ENCODE measurements around the gene SLC35D2. TPM values are rescaled to one million over a fixed set of nuclear protein-coding genes. Genes with fewer than 3 reads are reported as not detected.

Gene SLC35D2
- total RNA-seq: 10 to 100 TPM; 20.5 to 29.5 (median 21.8) TPM

DNA sequence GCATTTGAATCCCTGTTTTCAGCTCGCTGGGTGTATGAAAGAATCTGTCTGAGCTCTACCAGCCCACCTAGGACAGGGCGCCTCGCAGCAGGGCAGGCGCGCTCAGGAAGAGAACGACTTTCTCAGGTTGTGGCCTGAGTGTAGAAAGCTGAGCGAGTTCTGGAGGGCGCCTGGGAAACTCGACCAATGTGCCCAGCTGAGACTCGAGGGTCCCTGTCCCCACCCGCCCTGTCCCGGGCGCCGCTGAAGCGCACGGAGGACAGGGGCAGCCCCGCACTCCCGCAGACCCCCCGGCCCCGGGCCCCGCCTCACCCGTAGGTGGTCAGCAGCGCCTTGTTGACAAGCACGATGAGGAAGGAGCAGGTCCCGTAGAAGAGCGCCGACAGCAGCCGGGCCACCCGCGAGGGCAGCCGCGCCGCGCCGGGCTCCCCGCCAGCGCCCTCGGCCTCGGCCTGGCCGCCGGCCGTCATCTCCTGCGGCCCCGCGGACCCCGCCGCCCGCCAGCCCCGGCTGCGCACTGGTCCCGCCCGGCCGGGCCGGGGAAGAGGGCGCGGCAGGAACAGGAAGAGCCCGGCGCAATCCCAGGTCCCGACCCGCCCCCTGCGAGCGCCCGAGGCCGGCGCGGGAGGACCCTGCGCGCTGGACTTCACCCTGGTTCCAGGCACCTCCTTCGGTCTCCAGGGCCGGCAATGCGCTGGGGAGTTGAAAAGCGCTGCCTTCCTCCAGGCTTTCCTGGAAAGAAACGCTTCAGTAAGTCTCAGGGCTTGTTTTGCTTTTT, at the start of gene SLC35D2:
Gene SLC35D2, minus strand, starts transcription at position 547 of the 778 bp plus-strand sequence. Its CDS starts 77 bp downstream, at position 470.
- H3K27me3 ChIP-seq: no peaks in the 10 kb centered on the region
- DNase-seq (ENCODE audit: extremely low spot score): no peak
- no peaks in the 10 kb centered on the region for H3K9me3 ChIP-seq
- intact Hi-C loops (cut with DNase I): no loop called here
- H3K4me1 ChIP-seq: peaks cover 26 to 37% (median 33%) of the 10 kb centered on the region in 4 donors
- 2% methylated on average over 7 of the region's 73 CpGs for WGBS
- peaks cover 0 to 9% (median 2%) of the 10 kb centered on the region in 4 donors for H3K36me3 ChIP-seq
- H3K4me3 ChIP-seq: peak within 1 kb of the TSS; percentile 79 to 89 (median 88)
- peak within 1 kb of the TSS; percentile 86 to 93 (median 92) for H3K27ac ChIP-seq (replicated peaks in 1 of 4)
- TF ChIP-seq EP300 (IDR thresholded peaks at IDR 0.05) (no peak), POLR2AphosphoS5 (IDR thresholded peaks at IDR 0.05) (peak; percentile 35 to 56), POLR2A (IDR thresholded peaks at IDR 0.05; ENCODE audit: low read depth) (no peak)
- TF ChIP-seq, protein P1, sequence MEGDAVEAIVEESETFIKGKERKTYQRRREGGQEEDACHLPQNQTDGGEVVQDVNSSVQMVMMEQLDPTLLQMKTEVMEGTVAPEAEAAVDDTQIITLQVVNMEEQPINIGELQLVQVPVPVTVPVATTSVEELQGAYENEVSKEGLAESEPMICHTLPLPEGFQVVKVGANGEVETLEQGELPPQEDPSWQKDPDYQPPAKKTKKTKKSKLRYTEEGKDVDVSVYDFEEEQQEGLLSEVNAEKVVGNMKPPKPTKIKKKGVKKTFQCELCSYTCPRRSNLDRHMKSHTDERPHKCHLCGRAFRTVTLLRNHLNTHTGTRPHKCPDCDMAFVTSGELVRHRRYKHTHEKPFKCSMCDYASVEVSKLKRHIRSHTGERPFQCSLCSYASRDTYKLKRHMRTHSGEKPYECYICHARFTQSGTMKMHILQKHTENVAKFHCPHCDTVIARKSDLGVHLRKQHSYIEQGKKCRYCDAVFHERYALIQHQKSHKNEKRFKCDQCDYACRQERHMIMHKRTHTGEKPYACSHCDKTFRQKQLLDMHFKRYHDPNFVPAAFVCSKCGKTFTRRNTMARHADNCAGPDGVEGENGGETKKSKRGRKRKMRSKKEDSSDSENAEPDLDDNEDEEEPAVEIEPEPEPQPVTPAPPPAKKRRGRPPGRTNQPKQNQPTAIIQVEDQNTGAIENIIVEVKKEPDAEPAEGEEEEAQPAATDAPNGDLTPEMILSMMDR (IDR thresholded peaks at IDR 0.05): peak in 1 of 3 experiments; percentile 5

DNA sequence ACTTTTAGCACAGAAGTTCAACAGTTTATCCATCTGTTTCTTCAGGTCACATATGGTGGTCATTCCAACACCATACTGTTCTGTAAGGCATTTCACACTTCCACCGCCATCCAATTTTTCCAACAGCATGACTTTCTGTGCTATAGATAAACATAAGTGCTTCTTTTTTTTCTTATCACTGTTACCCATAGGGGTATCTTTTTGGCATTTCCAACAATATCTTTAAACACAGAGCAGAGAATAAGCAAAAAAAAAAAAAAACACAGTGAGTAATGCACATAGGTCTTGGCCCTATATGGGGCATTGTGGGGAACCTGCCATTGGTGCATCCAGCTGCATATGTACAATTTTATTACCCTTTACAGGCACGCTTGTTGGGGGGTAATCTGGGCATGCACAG, 46.9 kb upstream of the SLC35D2 start:
- Histone ChIP-seq H3K27ac (replicated peaks in 1 of 4) (no peak overlapping the region), H3K36me3 (no peaks in the 10 kb centered on the region), H3K9me3 (no peaks in the 10 kb centered on the region), H3K4me3 (no peak overlapping the region), H3K4me1 (no peaks in the 10 kb centered on the region), H3K27me3 (no peaks in the 10 kb centered on the region)
- intact Hi-C loops (cut with DNase I): no loop called here
- TF ChIP-seq POLR2AphosphoS5 (IDR thresholded peaks at IDR 0.05) (no peak), POLR2A (IDR thresholded peaks at IDR 0.05; ENCODE audit: low read depth) (no peak), EP300 (IDR thresholded peaks at IDR 0.05) (no peak)
- TF ChIP-seq, protein P1 (IDR thresholded peaks at IDR 0.05): no peak
- no peak for DNase-seq (ENCODE audit: extremely low spot score)
- 96% methylated on average over 2 of the region's 2 CpGs for WGBS

DNA sequence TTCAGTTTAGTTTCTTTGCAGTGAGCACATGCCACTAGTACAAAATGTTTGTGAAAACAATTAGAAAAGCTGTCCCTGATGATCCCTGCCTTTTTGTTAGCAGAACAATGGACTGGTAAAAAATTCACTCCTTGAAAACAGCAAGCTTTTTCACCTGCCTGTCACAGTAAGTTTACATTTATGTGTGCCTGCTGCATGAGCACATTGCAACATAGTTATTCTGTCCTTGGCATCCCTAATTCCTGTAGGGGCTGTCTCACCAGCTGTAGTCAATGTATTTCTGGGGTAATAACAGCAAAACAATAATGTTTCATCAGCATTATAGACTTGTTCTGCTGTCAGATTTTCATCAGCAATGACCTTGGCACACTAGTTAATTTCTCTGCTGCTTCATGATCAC, 46.2 kb upstream of the SLC35D2 start:
- Histone ChIP-seq H3K36me3 (no peaks in the 10 kb centered on the region), H3K4me1 (no peaks in the 10 kb centered on the region), H3K27me3 (no peaks in the 10 kb centered on the region), H3K27ac (replicated peaks in 1 of 4) (no peak overlapping the region), H3K9me3 (no peaks in the 10 kb centered on the region), H3K4me3 (no peak overlapping the region)
- no peak for DNase-seq (ENCODE audit: extremely low spot score)
- TF ChIP-seq POLR2A (IDR thresholded peaks at IDR 0.05; ENCODE audit: low read depth): no peak
- TF ChIP-seq POLR2AphosphoS5 (IDR thresholded peaks at IDR 0.05): no peak
- TF ChIP-seq EP300 (IDR thresholded peaks at IDR 0.05): no peak
- TF ChIP-seq, protein P1 (IDR thresholded peaks at IDR 0.05): no peak
- intact Hi-C loops (cut with DNase I): no loop called here

- H3K4me1 ChIP-seq: peaks cover 8 to 9% (median 9%) of the 10 kb centered on the region in 4 donors
- WGBS: 75% methylated on average over 4 of the region's 4 CpGs
- no peak for DNase-seq (ENCODE audit: extremely low spot score)
- no peaks in the 10 kb centered on the region for H3K27me3 ChIP-seq
- no peak overlapping the region for H3K27ac ChIP-seq (replicated peaks in 1 of 4)
- H3K4me3 ChIP-seq: no peak overlapping the region
- intact Hi-C loops (cut with DNase I): no loop called here
- H3K36me3 ChIP-seq: no peaks in the 10 kb centered on the region
- no peak for TF ChIP-seq POLR2A (IDR thresholded peaks at IDR 0.05; ENCODE audit: low read depth)
- H3K9me3 ChIP-seq: no peaks in the 10 kb centered on the region
Measured at GRCh38 chr9:96425500-96426169, 42.1 kb upstream of the SLC35D2 start.

DNA sequence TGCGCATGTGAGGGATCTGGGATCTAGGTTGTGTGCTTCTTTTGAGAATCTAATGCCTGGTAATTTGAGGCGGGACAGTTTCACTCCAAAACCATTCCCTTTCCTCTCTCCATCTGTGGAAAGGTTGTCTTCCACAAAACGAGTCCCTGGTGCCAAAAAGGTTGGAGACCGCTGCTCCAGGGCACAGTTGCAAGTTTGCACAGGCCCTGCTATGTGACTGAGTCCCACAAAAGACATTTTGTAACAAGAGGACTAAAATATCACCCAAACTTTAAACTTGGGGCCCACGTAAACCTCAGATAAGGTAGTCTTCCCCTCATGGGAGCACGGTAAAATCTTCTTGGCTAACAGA, 40.5 kb upstream of the SLC35D2 start:
- intact Hi-C loops (cut with DNase I): no loop called here
- TF ChIP-seq POLR2AphosphoS5 (IDR thresholded peaks at IDR 0.05): no peak
- no peak for TF ChIP-seq EP300 (IDR thresholded peaks at IDR 0.05)
- TF ChIP-seq, protein P1 (IDR thresholded peaks at IDR 0.05): no peak
- no peak for TF ChIP-seq POLR2A (IDR thresholded peaks at IDR 0.05; ENCODE audit: low read depth)
- Histone ChIP-seq H3K9me3 (no peaks in the 10 kb centered on the region), H3K4me1 (peaks cover 21 to 24% (median 23%) of the 10 kb centered on the region in 4 donors), H3K27me3 (no peaks in the 10 kb centered on the region), H3K4me3 (no peak overlapping the region), H3K36me3 (no peaks in the 10 kb centered on the region), H3K27ac (replicated peaks in 1 of 4) (no peak overlapping the region)
- WGBS: 88% methylated on average over 6 of the region's 6 CpGs
- no peak for DNase-seq (ENCODE audit: extremely low spot score)
